Measurements from ENCODE around the gene TSNAXIP1.
A peak's percentile ranks its signal among the peaks of the same experiment; 100 is the strongest.

DNA sequence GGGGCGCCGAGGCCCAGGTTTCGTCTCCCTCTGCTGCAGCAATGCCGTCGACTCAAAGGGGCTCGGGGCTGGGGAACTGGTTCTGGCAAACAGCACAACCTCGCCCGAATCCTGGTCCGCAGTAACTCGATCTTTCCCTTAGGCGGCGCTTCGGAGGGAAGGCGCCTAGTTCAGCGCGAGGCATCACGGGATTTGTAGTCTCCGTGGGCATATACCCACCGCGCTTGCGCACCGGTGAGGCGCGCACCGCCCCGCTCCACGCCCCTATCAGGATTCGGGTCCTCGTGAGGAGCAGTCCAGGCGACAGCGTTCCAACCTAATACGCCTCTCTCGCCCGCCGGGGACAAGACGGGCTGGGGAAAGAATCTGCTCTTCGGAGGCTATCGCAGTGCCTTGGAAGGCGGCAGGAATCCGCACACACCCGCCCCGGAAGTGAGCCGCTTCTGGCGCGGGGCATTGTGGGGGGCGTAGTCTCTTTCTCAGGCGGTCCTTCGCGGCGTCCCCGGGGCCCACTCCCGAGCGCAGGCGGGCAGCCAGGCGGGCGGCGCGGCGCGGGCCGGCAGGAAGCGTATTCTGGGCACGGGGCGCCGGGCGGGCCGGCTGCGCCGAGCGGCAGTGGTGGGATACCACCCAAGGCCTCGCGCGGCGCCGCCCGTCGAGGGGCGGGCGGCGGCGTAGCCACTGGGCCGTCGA lies 35.3 kb downstream of the TSNAXIP1 start, which contains the start of gene THAP11:
- TF ChIP-seq CTCF (conservative IDR thresholded peaks at IDR 0.05; ENCODE audit: low read length) (peak; percentile 67), EZH2phosphoT487 (IDR thresholded peaks at IDR 0.05; ENCODE audit: borderline replicate concordance) (no peak)

Measured in Loucy (cell line).